Activated naive CD4-positive, alpha-beta T cell treated with anti-CD3 and anti-CD28 coated beads, Interleukin-2, amount 50 U/mL, for 24 hours (primary cell): Measurements from ENCODE around the gene GDF7.
"Not testable (repeated sequence)": the region's sequence is repeated elsewhere in the genome, so short reads cannot be mapped to it uniquely, and the experiment has no call there.

Experiments
- H3K27ac Mint-ChIP-seq: one replicate; pipeline ENCODE4 v1.8.0; 2021; ENCODE audit warnings: mild to moderate bottlenecking, mixed read lengths
- H3K27me3 Mint-ChIP-seq: one replicate; pipeline ENCODE4 v1.8.0; 2021; ENCODE audit warnings: mixed read lengths
- H3K36me3 Mint-ChIP-seq: one replicate; pipeline ENCODE4 v1.8.0; 2021; ENCODE audit warnings: mixed read lengths
- H3K4me1 Mint-ChIP-seq: one replicate; pipeline ENCODE4 v1.8.0; 2021; ENCODE audit warnings: mixed read lengths
- H3K4me3 Mint-ChIP-seq: one replicate; pipeline ENCODE4 v1.8.0; 2021; ENCODE audit warnings: mild to moderate bottlenecking, mixed read lengths
- H3K9me3 Mint-ChIP-seq: one replicate; pipeline ENCODE4 v1.8.0; 2021; ENCODE audit warnings: mixed read lengths

The GDF7 gene

GRCh38 chr2:20684581-20685063 lies 17.7 kb downstream of the GDF7 start:
- no peaks in the 10 kb centered on the region for H3K27me3 Mint-ChIP-seq
- no peaks in the 10 kb centered on the region for H3K9me3 Mint-ChIP-seq
- no peak overlapping the region for H3K4me3 Mint-ChIP-seq
- H3K4me1 Mint-ChIP-seq = no peaks in the 10 kb centered on the region
- no peak overlapping the region for H3K27ac Mint-ChIP-seq
- peaks cover 18% of the 10 kb centered on the region for H3K36me3 Mint-ChIP-seq

- Mint-ChIP-seq H3K36me3 (peaks cover 17% of the 10 kb centered on the region), H3K9me3 (no peaks in the 10 kb centered on the region), H3K27me3 (no peaks in the 10 kb centered on the region), H3K4me1 (no peaks in the 10 kb centered on the region), H3K4me3 (no peak overlapping the region), H3K27ac (no peak overlapping the region)
These were observed 20.4 kb downstream of the GDF7 start for GRCh38 chr2:20687260-20687832.

GRCh38 chr2:20689428-20690264 lies 22.7 kb downstream of the GDF7 start:
- Mint-ChIP-seq H3K9me3 (no peaks in the 10 kb centered on the region), H3K27me3 (no peaks in the 10 kb centered on the region), H3K4me1 (no peaks in the 10 kb centered on the region), H3K36me3 (peaks cover 17% of the 10 kb centered on the region), H3K4me3 (no peak overlapping the region), H3K27ac (no peak overlapping the region)

GRCh38 chr2:20691076-20691734 lies 24.3 kb downstream of the GDF7 start:
- no peaks in the 10 kb centered on the region for H3K9me3 Mint-ChIP-seq
- H3K27ac Mint-ChIP-seq = no peak overlapping the region
- H3K4me3 Mint-ChIP-seq = no peak overlapping the region
- peaks cover 17% of the 10 kb centered on the region for H3K36me3 Mint-ChIP-seq
- H3K4me1 Mint-ChIP-seq = no peaks in the 10 kb centered on the region
- H3K27me3 Mint-ChIP-seq = no peaks in the 10 kb centered on the region

- H3K27me3 Mint-ChIP-seq = no peaks in the 10 kb centered on the region
- H3K4me1 Mint-ChIP-seq = no peaks in the 10 kb centered on the region
- no peaks in the 10 kb centered on the region for H3K9me3 Mint-ChIP-seq
- H3K27ac Mint-ChIP-seq = no peak overlapping the region
- peaks cover 9% of the 10 kb centered on the region for H3K36me3 Mint-ChIP-seq
- H3K4me3 Mint-ChIP-seq = no peak overlapping the region
These were observed 25.1 kb downstream of the GDF7 start for GRCh38 chr2:20692081-20692480.

GRCh38 chr2:20693317-20693716 lies 26.4 kb downstream of the GDF7 start:
- H3K27me3 Mint-ChIP-seq = no peaks in the 10 kb centered on the region
- peaks cover 11% of the 10 kb centered on the region for H3K36me3 Mint-ChIP-seq
- H3K4me3 Mint-ChIP-seq = no peak overlapping the region
- no peaks in the 10 kb centered on the region for H3K4me1 Mint-ChIP-seq
- no peaks in the 10 kb centered on the region for H3K9me3 Mint-ChIP-seq
- no peak overlapping the region for H3K27ac Mint-ChIP-seq

GRCh38 chr2:20696366-20696765 lies 29.4 kb downstream of the GDF7 start:
- Mint-ChIP-seq H3K4me3 (no peak overlapping the region), H3K9me3 (no peaks in the 10 kb centered on the region), H3K4me1 (no peaks in the 10 kb centered on the region), H3K27me3 (no peaks in the 10 kb centered on the region), H3K27ac (no peak overlapping the region), H3K36me3 (peaks cover 8% of the 10 kb centered on the region)

- no peak overlapping the region for H3K4me3 Mint-ChIP-seq
- no peaks in the 10 kb centered on the region for H3K4me1 Mint-ChIP-seq
- no peaks in the 10 kb centered on the region for H3K9me3 Mint-ChIP-seq
- H3K27ac Mint-ChIP-seq = no peak overlapping the region
- no peaks in the 10 kb centered on the region for H3K27me3 Mint-ChIP-seq
- H3K36me3 Mint-ChIP-seq = peaks cover 10% of the 10 kb centered on the region
These were observed 30.5 kb downstream of the GDF7 start for GRCh38 chr2:20697322-20697934.

- no peaks in the 10 kb centered on the region for H3K9me3 Mint-ChIP-seq
- H3K4me1 Mint-ChIP-seq = peaks cover 7% of the 10 kb centered on the region
- H3K27ac Mint-ChIP-seq = no peak overlapping the region
- H3K36me3 Mint-ChIP-seq = peaks cover 12% of the 10 kb centered on the region
- no peaks in the 10 kb centered on the region for H3K27me3 Mint-ChIP-seq
- H3K4me3 Mint-ChIP-seq = no peak overlapping the region
These were observed 32.1 kb downstream of the GDF7 start for GRCh38 chr2:20698916-20699613.

- H3K4me1 Mint-ChIP-seq = peaks cover 7% of the 10 kb centered on the region
- H3K4me3 Mint-ChIP-seq = no peak overlapping the region
- no peaks in the 10 kb centered on the region for H3K9me3 Mint-ChIP-seq
- no peak overlapping the region for H3K27ac Mint-ChIP-seq
- no peaks in the 10 kb centered on the region for H3K27me3 Mint-ChIP-seq
- peaks cover 17% of the 10 kb centered on the region for H3K36me3 Mint-ChIP-seq
These were observed 35.6 kb downstream of the GDF7 start for GRCh38 chr2:20702563-20702962.

GRCh38 chr2:20704886-20705285 lies 37.9 kb downstream of the GDF7 start:
- no peak overlapping the region for H3K27ac Mint-ChIP-seq
- H3K27me3 Mint-ChIP-seq = no peaks in the 10 kb centered on the region
- peaks cover 10% of the 10 kb centered on the region for H3K36me3 Mint-ChIP-seq
- no peaks in the 10 kb centered on the region for H3K9me3 Mint-ChIP-seq
- H3K4me1 Mint-ChIP-seq = peaks cover 7% of the 10 kb centered on the region
- no peak overlapping the region for H3K4me3 Mint-ChIP-seq

GRCh38 chr2:20706217-20706616 lies 39.3 kb downstream of the GDF7 start:
- Mint-ChIP-seq H3K4me3 (no peak overlapping the region), H3K27me3 (no peaks in the 10 kb centered on the region), H3K9me3 (no peaks in the 10 kb centered on the region), H3K36me3 (peaks cover 16% of the 10 kb centered on the region), H3K27ac (no peak overlapping the region), H3K4me1 (peaks cover 7% of the 10 kb centered on the region)

GRCh38 chr2:20706786-20707185 lies 39.8 kb downstream of the GDF7 start:
- Mint-ChIP-seq H3K27me3 (no peaks in the 10 kb centered on the region), H3K36me3 (peaks cover 16% of the 10 kb centered on the region), H3K9me3 (no peaks in the 10 kb centered on the region), H3K4me1 (peaks cover 7% of the 10 kb centered on the region), H3K4me3 (no peak overlapping the region), H3K27ac (no peak overlapping the region)

- H3K36me3 Mint-ChIP-seq = peaks cover 19% of the 10 kb centered on the region
- H3K27ac Mint-ChIP-seq = no peak overlapping the region
- H3K27me3 Mint-ChIP-seq = no peaks in the 10 kb centered on the region
- peaks cover 10% of the 10 kb centered on the region for H3K4me1 Mint-ChIP-seq
- no peak overlapping the region for H3K4me3 Mint-ChIP-seq
- no peaks in the 10 kb centered on the region for H3K9me3 Mint-ChIP-seq
These were observed 40.7 kb downstream of the GDF7 start for GRCh38 chr2:20707601-20708000.

- peaks cover 13% of the 10 kb centered on the region for H3K4me1 Mint-ChIP-seq
- not testable (repeated sequence) for H3K4me3 Mint-ChIP-seq, H3K27ac Mint-ChIP-seq, H3K9me3 Mint-ChIP-seq, H3K27me3 Mint-ChIP-seq
- H3K36me3 Mint-ChIP-seq = peaks cover 33% of the 10 kb centered on the region
These were observed 44.7 kb downstream of the GDF7 start for GRCh38 chr2:20711641-20712040.
